Hematopoietic multipotent progenitor cell (in vitro differentiated cells): ENCODE measurements around the gene TCF4. TPM values are rescaled to one million over a fixed set of nuclear protein-coding genes. Genes with fewer than 3 reads are reported as not detected.

Source experiments
- DNase-seq, 3 donors: peaks; one replicate each; pipeline ENCODE4 v3.0.0-alpha.2; 2011 to 2015; ENCODE audit warnings: low read depth in 2 of 3, low spot score in 2 of 3
- total RNA-seq: library from RNA; depleted of rRNA; stranded (reverse); fragments of >200 nt; gene quantifications from one replicate; pipeline ENCODE4 v1.2.3, GENCODE V29; 2012

The TCF4 gene
- total RNA-seq, 1 donor: 127 TPM

GRCh38 chr18:55549474-55550104 is 38.4 kb downstream of the TCF4 start:
- DNase-seq: no peak

DNA sequence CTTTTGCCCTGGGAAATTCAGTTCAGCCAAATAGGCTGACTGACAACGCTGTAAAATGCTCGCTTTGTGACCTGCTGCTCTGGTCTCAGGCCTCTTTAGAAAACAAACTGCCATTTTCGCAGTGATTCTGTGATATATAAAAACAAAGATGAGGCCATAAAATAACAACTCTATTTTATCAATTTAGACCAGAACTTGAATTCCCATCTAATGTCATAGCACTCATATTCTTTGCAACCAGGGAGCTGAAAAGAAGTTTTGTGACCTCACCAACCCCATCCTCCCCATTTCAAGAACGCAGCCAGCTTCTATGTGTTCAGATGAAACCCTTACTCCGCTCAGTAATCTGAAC is 40.3 kb downstream of the TCF4 start:
- no peak for DNase-seq

GRCh38 chr18:55546851-55547704 is 40.9 kb downstream of the TCF4 start:
- DNase-seq: no peak

DNA sequence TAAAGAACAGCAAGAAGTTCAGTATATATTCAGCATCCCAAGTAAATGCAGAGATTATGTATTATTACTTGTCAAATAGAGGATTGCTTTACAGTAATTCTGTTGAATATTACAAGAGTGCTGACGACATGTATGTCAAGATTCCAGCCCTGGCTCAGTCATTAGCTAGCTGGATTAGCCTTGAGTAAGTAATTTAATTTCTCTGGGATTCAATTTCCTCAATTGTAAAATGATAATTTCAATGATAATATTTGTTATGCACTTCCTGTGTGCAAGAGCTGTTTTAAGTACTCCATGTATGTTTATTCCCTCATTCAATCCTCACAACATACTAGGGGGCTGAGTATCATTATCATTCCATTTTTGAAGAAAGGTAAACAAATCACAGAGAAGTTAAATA is 44.0 kb downstream of the TCF4 start:
- DNase-seq: no peak

DNA sequence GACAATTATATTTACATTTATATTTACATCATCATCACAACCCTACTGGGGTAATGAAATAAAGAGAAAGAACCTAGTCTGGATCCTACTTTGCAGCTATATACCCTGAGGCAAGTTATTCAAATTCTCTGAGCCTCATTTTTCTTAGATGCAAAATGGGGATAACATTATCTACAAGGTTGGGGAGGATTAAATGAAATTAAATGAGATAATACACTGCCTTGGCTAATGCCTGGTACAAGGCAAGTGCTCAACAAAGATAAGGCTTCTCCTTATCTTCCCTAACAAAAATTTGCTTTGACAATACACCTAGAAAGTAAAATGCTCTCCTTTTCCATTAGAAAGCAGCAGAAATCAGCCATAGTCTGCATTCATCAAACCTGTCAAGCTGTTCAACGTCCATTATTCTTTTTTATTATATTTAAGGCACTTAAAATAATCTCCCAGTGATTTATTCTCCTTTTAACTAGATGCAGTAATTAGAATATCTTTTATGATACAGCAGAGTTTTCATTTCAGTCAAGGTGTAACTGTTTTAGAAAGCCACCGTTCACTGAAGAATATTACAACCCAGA is 44.8 kb downstream of the TCF4 start:
- DNase-seq: no peak

DNA sequence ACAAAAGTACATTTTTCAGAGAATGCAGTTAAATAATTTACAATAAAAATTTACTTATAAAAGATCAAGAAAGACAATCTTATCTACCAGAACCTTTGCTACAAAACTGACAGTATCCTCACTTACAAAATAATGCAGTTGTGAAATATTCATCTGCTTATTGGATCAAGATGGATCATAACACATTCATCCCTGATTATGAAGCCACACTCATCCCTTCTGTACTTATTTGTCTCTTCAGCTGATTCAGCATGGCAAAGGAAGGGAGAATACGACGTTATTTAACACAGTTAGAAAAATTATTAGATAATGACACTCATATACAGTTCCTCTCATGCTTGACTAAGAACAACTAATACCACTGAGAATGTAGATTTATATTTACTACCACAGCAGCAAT is 46.4 kb downstream of the TCF4 start:
- no peak for DNase-seq

GRCh38 chr18:55539240-55539639 is 48.8 kb downstream of the TCF4 start:
- no peak for DNase-seq

DNA sequence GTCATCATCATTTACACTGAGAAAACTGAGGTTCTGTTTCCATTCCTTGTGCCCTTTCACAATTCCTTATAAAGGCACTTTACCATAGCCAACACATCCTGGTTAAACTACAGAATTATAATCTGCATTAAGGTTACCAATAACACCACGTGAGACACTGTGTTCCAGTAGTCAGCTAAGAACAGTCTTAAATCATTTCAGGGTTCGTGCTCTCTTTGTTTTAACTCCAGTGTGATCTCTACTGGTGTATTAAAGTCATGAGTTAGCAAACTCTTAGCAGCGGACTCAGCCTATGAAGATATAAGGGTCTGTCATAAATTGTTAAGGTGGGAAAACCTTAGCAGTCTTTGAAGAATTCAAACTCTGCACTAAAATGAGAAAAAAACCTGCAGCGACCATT is 53.0 kb downstream of the TCF4 start:
- DNase-seq: no peak

DNA sequence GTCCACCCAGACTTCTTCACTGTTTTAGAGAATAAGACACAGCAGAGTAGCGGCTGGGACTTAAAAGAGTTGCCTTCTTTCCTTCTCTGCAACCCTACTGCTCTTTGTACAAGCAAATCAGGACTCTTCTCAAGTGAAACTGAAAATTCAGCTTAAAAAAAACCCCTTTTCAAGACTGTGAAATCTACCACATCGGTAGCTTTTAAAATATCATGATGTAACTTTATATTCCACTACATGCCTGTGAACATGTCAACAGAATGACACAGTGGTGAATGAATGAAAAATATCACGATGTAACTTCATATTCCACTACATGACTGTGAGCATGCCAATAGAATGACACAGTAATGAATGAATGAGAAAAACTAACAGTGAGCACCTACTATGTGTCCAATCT is 53.4 kb downstream of the TCF4 start:
- DNase-seq: no peak

GRCh38 chr18:55530166-55530565 is 57.8 kb downstream of the TCF4 start:
- no peak for DNase-seq

GRCh38 chr18:55529581-55529980 is 58.4 kb downstream of the TCF4 start:
- no peak for DNase-seq

DNA sequence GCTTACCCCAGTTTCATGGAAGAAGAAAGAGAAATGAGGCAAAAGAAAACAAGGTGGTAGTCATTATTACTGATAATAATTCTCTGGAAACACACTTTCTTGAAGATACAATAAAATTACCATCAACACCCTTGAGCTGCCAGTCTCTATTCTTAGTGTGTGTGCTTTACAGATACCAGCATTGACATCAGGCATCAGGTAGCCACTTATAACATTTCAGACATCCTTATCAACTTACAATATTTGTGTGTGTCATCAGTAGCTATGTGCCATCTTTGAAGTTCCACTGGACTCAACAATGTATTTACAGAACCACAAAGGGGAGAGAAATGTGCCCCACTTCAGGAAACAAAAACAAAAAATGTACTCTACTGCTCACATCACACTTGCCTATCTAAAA is 62.1 kb downstream of the TCF4 start:
- DNase-seq: no peak

DNA sequence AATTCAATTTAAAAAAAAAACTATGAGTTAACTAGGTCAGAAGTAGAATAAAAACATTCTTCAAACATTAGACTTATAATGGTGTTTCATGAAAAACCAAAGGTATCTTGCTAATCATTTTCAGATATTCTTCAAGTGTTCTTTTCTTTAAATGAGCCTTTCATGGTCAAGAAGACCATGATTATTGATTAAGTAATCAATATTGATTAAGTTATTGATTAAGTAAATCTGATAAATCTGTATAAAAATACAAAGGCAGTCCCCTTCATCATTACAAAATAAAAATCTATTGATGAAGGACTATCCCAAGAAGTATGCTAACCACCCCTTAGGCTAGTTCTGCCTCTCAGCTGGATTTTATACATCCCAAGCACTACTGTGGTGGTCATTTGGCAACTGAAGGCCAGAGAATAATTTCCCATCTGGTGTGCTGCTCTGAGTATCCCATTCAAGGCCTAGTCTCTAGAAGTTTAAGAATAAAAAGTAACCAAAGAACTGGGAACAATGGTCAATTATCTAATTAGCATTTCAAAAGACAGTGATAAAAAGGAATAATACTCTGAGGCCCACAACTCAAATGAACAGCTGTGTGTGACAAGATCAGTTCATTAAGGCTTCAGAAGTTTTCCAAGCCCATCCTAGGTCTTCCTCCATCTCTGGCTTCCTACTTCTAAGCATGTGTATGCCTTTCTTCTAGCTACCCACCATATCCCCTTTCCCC is 63.5 kb downstream of the TCF4 start:
- DNase-seq: no peak

- DNase-seq: no peak
Measured at GRCh38 chr18:55523001-55523400, 65.0 kb downstream of the TCF4 start.

DNA sequence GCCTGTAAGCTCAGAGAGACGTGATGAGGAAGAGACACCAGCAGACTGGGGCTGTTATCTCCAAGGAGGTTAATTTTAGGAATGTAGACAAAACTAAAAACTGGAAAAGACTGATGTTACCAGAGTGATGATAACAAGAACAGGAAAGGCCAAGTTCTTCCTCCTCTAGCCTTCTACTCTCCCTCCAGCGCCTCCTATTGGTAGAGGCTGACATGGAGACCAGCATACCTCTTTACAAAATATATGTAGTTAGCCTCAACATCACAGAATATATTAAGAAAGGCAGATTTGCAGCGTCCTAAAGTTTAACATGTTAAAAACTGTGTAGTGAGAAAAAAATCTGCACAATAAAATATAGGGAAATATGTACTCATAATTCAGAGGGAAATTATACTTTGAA is 66.0 kb downstream of the TCF4 start:
- DNase-seq: peak in 1 of 3 donors; percentile 28

DNA sequence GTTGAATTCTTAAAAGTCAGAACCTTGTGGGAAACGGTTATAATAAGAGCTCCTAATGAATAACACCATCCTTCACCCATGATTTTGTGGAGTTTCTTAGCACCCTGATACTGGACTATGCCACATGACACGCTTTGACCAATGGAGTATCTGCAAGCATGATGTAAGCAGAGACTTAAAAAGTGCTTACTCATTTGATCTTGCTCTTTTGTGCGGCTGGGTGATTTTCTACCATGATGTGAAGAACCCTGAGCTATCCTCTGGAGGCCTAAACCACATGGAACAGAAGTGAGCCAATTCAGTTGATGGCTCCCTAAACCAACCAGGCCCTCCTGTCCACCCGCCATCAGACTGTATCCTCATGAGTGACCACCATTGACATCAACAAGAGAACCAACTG is 70.9 kb downstream of the TCF4 start:
- DNase-seq: no peak

DNA sequence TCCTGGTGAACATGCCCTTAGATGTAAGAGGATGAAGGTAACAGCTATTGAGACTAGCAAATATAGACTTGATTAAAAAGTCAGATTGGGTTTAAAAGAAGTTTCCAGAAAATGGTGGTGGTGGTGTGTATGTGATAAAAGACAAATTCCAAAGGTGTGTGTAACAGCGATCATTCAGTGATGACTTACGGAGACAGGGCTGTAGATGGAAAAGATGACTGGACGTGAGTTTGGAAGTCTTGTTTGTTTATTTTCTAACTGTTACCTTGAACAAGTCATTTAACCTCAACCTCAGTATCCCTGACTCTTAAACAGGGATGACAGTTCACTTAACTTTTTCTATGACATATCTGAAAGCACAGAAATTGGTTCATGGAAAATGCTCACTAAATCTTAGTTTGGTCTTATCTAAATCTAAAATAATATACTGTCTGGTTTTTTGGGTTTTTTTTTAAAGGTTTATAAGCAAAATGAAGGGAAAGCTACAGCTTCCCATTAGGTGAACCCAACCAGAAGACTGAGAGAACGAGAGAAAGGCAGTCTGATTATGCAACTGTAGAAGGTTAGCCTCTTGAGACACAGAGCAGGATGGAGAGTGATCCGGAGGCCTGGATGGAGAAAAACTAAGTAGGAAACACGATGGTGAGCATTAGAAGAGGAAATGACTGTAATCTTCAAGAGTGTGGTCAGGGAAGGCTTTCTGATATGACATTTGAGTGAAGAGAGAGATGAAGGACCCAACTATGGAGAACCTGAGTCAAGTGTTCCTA is 71.9 kb downstream of the TCF4 start:
- DNase-seq: no peak

GRCh38 chr18:55515214-55515613 is 72.8 kb downstream of the TCF4 start:
- DNase-seq: no peak

- DNase-seq: no peak
Measured at GRCh38 chr18:55513161-55513560, 74.8 kb downstream of the TCF4 start.

DNA sequence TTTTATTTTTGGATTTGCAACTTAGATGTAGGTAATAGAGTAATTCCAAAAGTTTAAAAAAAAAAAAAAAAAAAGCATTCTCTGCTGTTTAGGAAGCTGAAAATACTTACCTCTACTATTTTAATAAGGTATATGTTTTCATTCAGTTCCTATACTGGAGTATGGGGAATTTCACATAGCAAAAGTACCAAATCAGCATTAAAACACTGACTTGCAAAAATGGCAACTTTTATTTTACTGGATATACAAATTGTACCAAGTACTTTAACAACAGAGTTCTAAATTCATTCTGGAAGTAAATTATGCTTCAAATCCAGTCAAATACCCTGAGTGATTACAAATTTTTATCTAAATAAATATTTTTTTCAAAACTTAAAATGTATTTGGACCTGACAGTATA is 76.7 kb downstream of the TCF4 start:
- DNase-seq: no peak

GRCh38 chr18:55510809-55511208 is 77.2 kb downstream of the TCF4 start:
- peak in 2 of 3 donors; percentile 56 to 64 for DNase-seq
